HG03558 (cell line): ENCODE measurements around the gene SPATS2L.

ENCODE experiments used
- ATAC-seq: cut with Tn5 transposase; IDR thresholded peaks from one replicate; pipeline ENCODE4 v1.9.1; 2021; ENCODE audit warnings: moderate number of reproducible peaks; ENCODE audit not compliant: unreplicated experiment; ENCODE audit errors: extremely low read depth

The SPATS2L gene

GRCh38 chr2:200453853-200454534 is 147.5 kb downstream of the SPATS2L start:
- no peak for ATAC-seq

GRCh38 chr2:200454927-200455801 is 148.7 kb downstream of the SPATS2L start:
- peak; percentile 87 for ATAC-seq

GRCh38 chr2:200455958-200456421 is 149.5 kb downstream of the SPATS2L start:
- peak; percentile 33 for ATAC-seq

- no peak for ATAC-seq
Measured at GRCh38 chr2:200456567-200456966, 150.1 kb downstream of the SPATS2L start.

- no peak for ATAC-seq
Measured at GRCh38 chr2:200459101-200459500, 152.6 kb downstream of the SPATS2L start.

- ATAC-seq, result no peak
Measured at GRCh38 chr2:200461846-200462710, 155.6 kb downstream of the SPATS2L start.

GRCh38 chr2:200463452-200463851 is 157.0 kb downstream of the SPATS2L start:
- no peak for ATAC-seq

GRCh38 chr2:200466425-200467418 is 160.2 kb downstream of the SPATS2L start:
- no peak for ATAC-seq

GRCh38 chr2:200467806-200468681 is 161.6 kb downstream of the SPATS2L start:
- no peak for ATAC-seq

- ATAC-seq, result no peak
Measured at GRCh38 chr2:200469708-200470211, 163.3 kb downstream of the SPATS2L start.

GRCh38 chr2:200470230-200470629 is 163.7 kb downstream of the SPATS2L start:
- ATAC-seq, result no peak

- peak; percentile 49 for ATAC-seq
Measured at GRCh38 chr2:200471324-200471848, 164.9 kb downstream of the SPATS2L start.

- ATAC-seq, result no peak
Measured at GRCh38 chr2:200471928-200472645, 165.6 kb downstream of the SPATS2L start.

GRCh38 chr2:200472853-200473464 is 166.5 kb downstream of the SPATS2L start:
- ATAC-seq, result no peak

- no peak for ATAC-seq
Measured at GRCh38 chr2:200475795-200476194, 169.3 kb downstream of the SPATS2L start.

GRCh38 chr2:200476836-200477235 is 170.3 kb downstream of the SPATS2L start:
- ATAC-seq, result no peak

GRCh38 chr2:200477667-200478131 is 171.2 kb downstream of the SPATS2L start:
- no peak for ATAC-seq
